Sigmoid colon (tissue), 7 donors: ENCODE data around the gene ETV6. TPM values are rescaled to one million over a fixed set of nuclear protein-coding genes. Genes with fewer than 3 reads are reported as not detected.

Source experiments
- DNase-seq: peaks from one replicate; pipeline ENCODE4 v3.0.0-alpha.2; 2019
- H3K27ac ChIP-seq, 4 donors: fragments of 200-600 bp; sonication (generic); one replicate each; pipeline ENCODE4 v1.5.1; 2016 to 2019; ENCODE audit warnings: mild to moderate bottlenecking in 1 of 4
- H3K27me3 ChIP-seq, 3 donors: fragments of 200-600 bp; sonication (generic); one replicate each; pipeline ENCODE4 v1.5.1; 2019; ENCODE audit warnings: mild to moderate bottlenecking in 1 of 3
- H3K36me3 ChIP-seq, 4 donors: fragments of 200-600 bp; sonication (generic); one replicate each; pipeline ENCODE4 v1.5.1; 2016 to 2019
- H3K4me1 ChIP-seq, 4 donors: fragments of 200-600 bp; sonication (generic); one replicate each; pipeline ENCODE4 v1.5.1; 2017 to 2019
- H3K4me3 ChIP-seq, 4 donors: fragments of 200-600 bp; sonication (generic); one replicate each; pipeline ENCODE4 v1.5.1; 2017 to 2019; ENCODE audit warnings: mild to moderate bottlenecking in 2 of 4, moderate library complexity in 1 of 4
- H3K9me3 ChIP-seq, 4 donors: fragments of 200-600 bp in 3 of 4; sonication (generic) in 3 of 4; one replicate each; pipeline versions ENCODE4 v1.5.1 to v1.6.1; 2013 to 2019
- EP300 ChIP-seq, 4 donors: sonication (generic); formaldehyde crosslinking; IDR thresholded peaks; one replicate each; pipeline ENCODE4 v1.6.1; 2017; ENCODE audit warnings: antibody characterized with exemption in 4 of 4
- POLR2A ChIP-seq, 2 donors: fragments of 450-650 bp; IDR thresholded peaks; one replicate each; pipeline ENCODE4 v1.6.1; 2016; ENCODE audit warnings: antibody characterized with exemption in 2 of 2, mild to moderate bottlenecking in 2 of 2, moderate library complexity in 2 of 2
- POLR2AphosphoS5 ChIP-seq, 4 donors: sonication (generic); formaldehyde crosslinking; IDR thresholded peaks; one replicate each; pipeline ENCODE4 v1.6.1; 2017; ENCODE audit warnings: antibody characterized with exemption in 4 of 4
- WGBS, 2 donors: extraction: QIAGEN DNeasy Blood & Tissue Kit; methylation state at CpG; one replicate each; pipeline ENCODE4 v1.1.7; 2013; 5-methylcytosine and 5-hydroxymethylcytosine counted together
- intact Hi-C: fragments of 100-400 bp; cut with DNase I; formaldehyde crosslinking; loops from one replicate; pipeline ENCODE4 v1.15.1; 2023
- polyA plus RNA-seq, 3 donors: library from polyadenylated mRNA; stranded (reverse); fragments of 200-250 nt; gene quantifications; one replicate each; pipeline ENCODE4 v1.2.3, GENCODE V29; 2013
- total RNA-seq, 4 donors: library from RNA; depleted of rRNA; stranded (reverse); fragments of >200 nt; gene quantifications; one replicate each; pipeline ENCODE4 v1.1.0, GENCODE V29; 2016
- TF ChIP-seq, protein P1 (sequence below), 4 experiments: fragments of 450-650 bp in 3 of 4; fragments of 200-600 bp in 1 of 4; IDR thresholded peaks; one replicate each; pipeline ENCODE4 v1.5.1; 2016 to 2019; ENCODE audit warnings: antibody characterized with exemption in 4 of 4, mild to moderate bottlenecking in 3 of 4, moderate library complexity in 2 of 4
- donor health status: healthy with polysubstance abuse.
- donor health status: Bipolar disorder and iron deficiency.
- donor health status: healthy.

The ETV6 gene
- total and polyA plus RNA-seq, 7 donors, result 8.4 to 35.2 (median 16.3) TPM

DNA sequence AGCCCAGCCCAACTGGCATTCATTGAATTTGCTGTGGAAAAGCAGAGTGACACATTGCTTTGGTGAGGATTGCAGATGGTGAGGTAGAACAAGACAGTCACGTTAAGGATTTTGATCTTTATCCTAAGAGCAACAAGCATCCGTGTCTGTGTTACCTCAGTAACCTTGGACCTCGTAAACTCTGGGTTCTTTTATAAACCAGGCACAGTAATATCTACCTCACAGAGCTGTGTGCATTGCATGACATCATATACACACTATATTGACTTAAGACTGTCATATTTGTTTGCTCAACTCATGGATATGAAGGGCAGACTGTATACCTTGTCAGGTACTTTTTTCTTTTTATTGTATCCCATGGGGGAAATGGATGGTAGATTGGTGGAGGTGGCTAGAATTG, 156.2 kb downstream of the ETV6 start:
- Histone ChIP-seq H3K36me3 (no peaks in the 10 kb centered on the region), H3K4me1 (peaks cover 0 to 34% (median 25%) of the 10 kb centered on the region in 4 donors), H3K4me3 (no peak overlapping the region), H3K9me3 (no peaks in the 10 kb centered on the region), H3K27ac (no peak overlapping the region), H3K27me3 (no peaks in the 10 kb centered on the region)
- intact Hi-C loops, result no loop called here
- TF ChIP-seq POLR2AphosphoS5 (IDR thresholded peaks at IDR 0.05) (no peak), EP300 (IDR thresholded peaks at IDR 0.05) (no peak), POLR2A (IDR thresholded peaks at IDR 0.05) (no peak)
- TF ChIP-seq, protein P1, sequence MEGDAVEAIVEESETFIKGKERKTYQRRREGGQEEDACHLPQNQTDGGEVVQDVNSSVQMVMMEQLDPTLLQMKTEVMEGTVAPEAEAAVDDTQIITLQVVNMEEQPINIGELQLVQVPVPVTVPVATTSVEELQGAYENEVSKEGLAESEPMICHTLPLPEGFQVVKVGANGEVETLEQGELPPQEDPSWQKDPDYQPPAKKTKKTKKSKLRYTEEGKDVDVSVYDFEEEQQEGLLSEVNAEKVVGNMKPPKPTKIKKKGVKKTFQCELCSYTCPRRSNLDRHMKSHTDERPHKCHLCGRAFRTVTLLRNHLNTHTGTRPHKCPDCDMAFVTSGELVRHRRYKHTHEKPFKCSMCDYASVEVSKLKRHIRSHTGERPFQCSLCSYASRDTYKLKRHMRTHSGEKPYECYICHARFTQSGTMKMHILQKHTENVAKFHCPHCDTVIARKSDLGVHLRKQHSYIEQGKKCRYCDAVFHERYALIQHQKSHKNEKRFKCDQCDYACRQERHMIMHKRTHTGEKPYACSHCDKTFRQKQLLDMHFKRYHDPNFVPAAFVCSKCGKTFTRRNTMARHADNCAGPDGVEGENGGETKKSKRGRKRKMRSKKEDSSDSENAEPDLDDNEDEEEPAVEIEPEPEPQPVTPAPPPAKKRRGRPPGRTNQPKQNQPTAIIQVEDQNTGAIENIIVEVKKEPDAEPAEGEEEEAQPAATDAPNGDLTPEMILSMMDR (IDR thresholded peaks at IDR 0.05), result no peak
- DNase-seq, result no peak
- 13 to 68% methylated on average over 3 of the region's 3 CpGs for WGBS, 2 donors

DNA sequence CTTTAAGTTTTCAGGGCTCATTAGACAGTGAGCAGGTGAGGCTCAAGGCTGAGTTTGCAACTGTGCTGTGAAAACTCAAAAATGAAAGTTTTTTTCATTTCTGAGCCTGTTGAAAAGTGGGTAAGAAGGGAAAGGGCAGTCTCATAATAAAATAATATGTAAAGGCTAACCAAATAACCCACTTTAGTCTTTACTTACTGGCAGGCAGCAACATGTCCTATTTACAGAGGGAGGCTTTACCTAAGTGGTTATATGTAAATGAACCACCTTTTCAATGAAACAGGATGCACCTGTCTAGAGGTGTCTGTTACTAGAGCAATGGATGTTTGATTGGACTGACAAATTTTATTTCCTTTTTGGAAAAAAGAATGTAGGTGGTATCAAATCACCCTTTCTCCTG, 158.0 kb downstream of the ETV6 start:
- TF ChIP-seq POLR2AphosphoS5 (IDR thresholded peaks at IDR 0.05), result no peak
- TF ChIP-seq, protein P1 (IDR thresholded peaks at IDR 0.05), result no peak
- TF ChIP-seq POLR2A (IDR thresholded peaks at IDR 0.05), result no peak
- no peak for TF ChIP-seq EP300 (IDR thresholded peaks at IDR 0.05)
- intact Hi-C loops, result no loop called here

DNA sequence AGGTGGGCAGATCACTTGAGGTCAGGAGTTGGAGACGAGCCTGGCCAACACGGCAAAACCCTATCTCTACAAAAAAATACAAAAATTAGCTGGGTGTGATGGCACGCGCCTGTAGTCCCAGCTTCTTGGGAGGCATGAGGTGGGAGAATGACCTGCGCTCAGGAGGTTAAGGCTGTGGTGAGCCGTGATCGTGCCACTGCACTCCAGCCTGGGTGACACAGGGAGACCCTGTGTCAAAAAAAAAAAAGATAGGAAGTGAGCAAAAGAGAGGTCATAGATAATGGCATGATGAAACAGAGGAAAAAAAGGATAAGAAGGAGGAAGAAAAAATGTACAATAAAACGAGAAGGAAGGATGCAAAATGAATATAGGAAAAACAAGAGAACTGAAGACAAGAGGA, 159.5 kb downstream of the ETV6 start:
- Histone ChIP-seq H3K27ac (no peak overlapping the region), H3K4me3 (no peak overlapping the region), H3K36me3 (no peaks in the 10 kb centered on the region), H3K4me1 (peaks cover 0 to 52% (median 45%) of the 10 kb centered on the region in 4 donors), H3K9me3 (no peaks in the 10 kb centered on the region), H3K27me3 (no peaks in the 10 kb centered on the region)
- no peak for TF ChIP-seq POLR2AphosphoS5 (IDR thresholded peaks at IDR 0.05)
- TF ChIP-seq POLR2A (IDR thresholded peaks at IDR 0.05), result no peak
- intact Hi-C loops, result no loop called here
- no peak for DNase-seq
- WGBS, 2 donors, result 91 to 95% methylated on average over 8 of the region's 8 CpGs

More for the DNA sequence above, 158.0 kb downstream of the ETV6 start:
- H3K27me3 ChIP-seq, result no peaks in the 10 kb centered on the region
- no peaks in the 10 kb centered on the region for H3K9me3 ChIP-seq
- no peak overlapping the region for H3K4me3 ChIP-seq
- no peak overlapping the region for H3K27ac ChIP-seq
- DNase-seq, result no peak
- no peaks in the 10 kb centered on the region for H3K36me3 ChIP-seq
- peaks cover 0 to 43% (median 36%) of the 10 kb centered on the region in 4 donors for H3K4me1 ChIP-seq

DNA sequence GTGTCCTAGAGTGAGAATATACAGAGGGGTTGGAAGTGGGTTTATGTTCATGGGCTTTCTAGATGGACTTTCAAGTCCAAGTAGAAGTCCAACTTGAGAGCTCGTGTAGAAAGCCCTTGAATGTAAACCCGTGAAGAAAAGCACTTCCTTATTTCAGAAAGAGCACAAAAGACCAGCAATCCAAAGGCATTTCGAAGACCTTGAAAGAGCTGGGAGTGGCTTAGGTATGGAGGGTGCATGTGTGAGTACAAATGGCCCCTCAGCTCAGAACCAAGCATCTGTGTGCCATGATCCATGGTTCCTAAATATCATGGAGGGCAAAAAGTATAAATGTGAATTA, 160.7 kb downstream of the ETV6 start:
- Histone ChIP-seq H3K4me3 (no peak overlapping the region), H3K27me3 (no peaks in the 10 kb centered on the region), H3K36me3 (no peaks in the 10 kb centered on the region), H3K27ac (peak overlapping the region in 3 of 4 donors; percentile 80 to 84 (median 82)), H3K4me1 (peaks cover 0 to 54% (median 52%) of the 10 kb centered on the region in 4 donors), H3K9me3 (no peaks in the 10 kb centered on the region)
- WGBS, 2 donors, result 53 to 62% methylated on average over 3 of the region's 3 CpGs
- no peak for DNase-seq
- intact Hi-C loops, result no loop called here
- TF ChIP-seq POLR2AphosphoS5 (IDR thresholded peaks at IDR 0.05) (no peak), POLR2A (IDR thresholded peaks at IDR 0.05) (no peak), EP300 (IDR thresholded peaks at IDR 0.05) (no peak)
- TF ChIP-seq, protein P1 (IDR thresholded peaks at IDR 0.05), result no peak

DNA sequence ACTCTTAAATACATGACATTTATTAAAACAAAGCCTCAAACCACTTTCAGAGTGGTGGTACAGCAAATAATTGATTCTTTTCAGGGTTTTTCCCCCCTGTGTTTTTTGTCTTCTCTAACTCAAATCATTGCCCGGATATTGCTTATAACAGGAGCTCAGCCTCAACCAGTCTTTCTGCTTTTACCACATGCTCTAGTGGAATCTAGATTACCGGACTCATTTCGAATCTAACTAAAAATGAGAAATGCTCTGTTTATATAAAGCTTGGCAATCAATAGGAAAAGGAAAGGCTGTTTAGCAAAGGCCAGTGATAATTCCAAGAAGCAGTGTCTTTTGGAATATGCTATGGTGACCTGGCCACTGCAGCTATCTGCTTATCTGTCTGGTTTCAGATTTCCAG, 161.5 kb downstream of the ETV6 start:
- intact Hi-C loops, result no loop called here
- TF ChIP-seq POLR2AphosphoS5 (IDR thresholded peaks at IDR 0.05) (no peak), EP300 (IDR thresholded peaks at IDR 0.05) (no peak), POLR2A (IDR thresholded peaks at IDR 0.05) (no peak)
- TF ChIP-seq, protein P1 (IDR thresholded peaks at IDR 0.05), result no peak
- H3K36me3 ChIP-seq, result no peaks in the 10 kb centered on the region
- peaks cover 0 to 61% (median 58%) of the 10 kb centered on the region in 4 donors for H3K4me1 ChIP-seq
- H3K27ac ChIP-seq, result peak overlapping the region; percentile 76 to 84 (median 81)
- no peaks in the 10 kb centered on the region for H3K27me3 ChIP-seq
- 71 to 75% methylated on average over 3 of the region's 3 CpGs for WGBS, 2 donors
- no peak overlapping the region for H3K4me3 ChIP-seq
- no peak for DNase-seq
- no peaks in the 10 kb centered on the region for H3K9me3 ChIP-seq
